PC-3 (cell line): ENCODE measurements around the gene RIMKLA.

Experiments used
- CTCF ChIP-seq: fragments of 300-600 bp; sonication (generic); conservative IDR thresholded peaks from 2 replicates; pipeline ENCODE4 v1.5.1; 2017; ENCODE audit warnings: antibody characterized with exemption, low read depth, mild to moderate bottlenecking, low read length
- EZH2phosphoT487 ChIP-seq: fragments of 300-600 bp; sonication (generic); IDR thresholded peaks from 2 replicates; pipeline ENCODE4 v1.6.1; 2018; ENCODE audit warnings: mild to moderate bottlenecking, antibody characterized with exemption, low read length, borderline replicate concordance

GRCh38 chr1:42334240-42335049 is 46.1 kb upstream of the RIMKLA start:
- no peak for TF ChIP-seq CTCF
- TF ChIP-seq EZH2phosphoT487 = no peak
